Spleen (tissue), 11 donors: ENCODE results near the gene PRRG2. TPM values are rescaled to one million over a fixed set of nuclear protein-coding genes. Genes with fewer than 3 reads are reported as not detected.

Source experiments
- DNase-seq: peaks from one replicate; pipeline ENCODE4 v3.0.0-alpha.2; 2020
- H3K27ac ChIP-seq, 8 donors: fragments of 200-600 bp; sonication (generic) in 7 of 8; 1 replicate in 4 of 8; 2 replicates in 4 of 8; pipeline versions ENCODE4 v1.5.0 to v1.8.0; 2016 to 2021; ENCODE audit warnings: inconsistent platforms in 4 of 8, mild to moderate bottlenecking in 4 of 8, moderate library complexity in 1 of 8
- H3K27me3 ChIP-seq, 7 donors: fragments of 200-600 bp; sonication (generic) in 6 of 7; replicated peaks in 1 of 7; 1 replicate in 4 of 7; 2 replicates in 3 of 7; pipeline versions ENCODE4 v1.5.0 to v1.8.0; 2016 to 2021; ENCODE audit warnings: inconsistent platforms in 3 of 7, mild to moderate bottlenecking in 1 of 7
- H3K36me3 ChIP-seq, 6 donors: fragments of 200-600 bp; sonication (generic) in 5 of 6; 1 replicate in 4 of 6; 2 replicates in 2 of 6; pipeline versions ENCODE4 v1.5.0 to v1.8.0; 2016 to 2021; ENCODE audit warnings: inconsistent platforms in 2 of 6
- H3K4me1 ChIP-seq, 6 donors: fragments of 200-600 bp; sonication (generic) in 5 of 6; 1 replicate in 3 of 6; 2 replicates in 3 of 6; pipeline versions ENCODE4 v1.5.0 to v1.8.0; 2016 to 2021; ENCODE audit warnings: inconsistent platforms in 3 of 6
- H3K4me3 ChIP-seq, 8 donors: fragments of 200-600 bp; sonication (generic) in 7 of 8; 1 replicate in 4 of 8; 2 replicates in 4 of 8; pipeline versions ENCODE4 v1.5.0 to v1.8.0; 2016 to 2021; ENCODE audit warnings: inconsistent platforms in 4 of 8, mild to moderate bottlenecking in 4 of 8, moderate library complexity in 2 of 8
- H3K9me3 ChIP-seq, 8 donors: fragments of 200-600 bp; sonication (generic) in 7 of 8; 1 replicate in 4 of 8; 2 replicates in 4 of 8; pipeline versions ENCODE4 v1.5.0 to v1.8.0; 2016 to 2021; ENCODE audit warnings: inconsistent platforms in 4 of 8
- POLR2A ChIP-seq, 3 donors: fragments of 450-650 bp; IDR thresholded peaks; one replicate each; pipeline ENCODE4 v1.5.1; 2017; ENCODE audit warnings: antibody characterized with exemption in 3 of 3, mild to moderate bottlenecking in 1 of 3
- POLR2AphosphoS5 ChIP-seq, 3 donors: sonication (generic); formaldehyde crosslinking; IDR thresholded peaks; one replicate each; pipeline ENCODE4 v1.5.1; 2017; ENCODE audit warnings: antibody characterized with exemption in 3 of 3
- WGBS, 5 donors: extraction: QIAGEN DNeasy Blood & Tissue Kit in 3 of 5; methylation state at CpG; one replicate each; pipeline versions ENCODE4 v1.1.5 to v1.1.7; 2013 to 2018; 5-methylcytosine and 5-hydroxymethylcytosine counted together
- intact Hi-C: fragments of 100-400 bp; cut with DNase I; formaldehyde crosslinking; loops from one replicate; pipeline ENCODE4 v1.15.0; 2023; ENCODE audit warnings: low total_unique reads
- polyA plus RNA-seq, 3 donors: library from polyadenylated mRNA; stranded (reverse); fragments of 200-250 nt; gene quantifications; one replicate each; pipeline ENCODE4 v1.2.1, GENCODE V29; 2013
- total RNA-seq, 7 donors: library from RNA; depleted of rRNA in 3 of 7; stranded (reverse); fragments of >200 nt in 3 of 7; fragmentation: NEBNext Ultra II Directional in 4 of 7; extraction: Animal tissue kit (Norgen Biotek cat#: 25700) in 4 of 7; gene quantifications; one replicate each; pipeline versions ENCODE4 v1.1.0 to v1.2.1, GENCODE V29; 2016 to 2021
- TF ChIP-seq, protein P1 (sequence below), 11 experiments: fragments of 200-600 bp in 7 of 11; fragments of 450-650 bp in 4 of 11; sonication (generic) in 4 of 11; IDR thresholded peaks in 8 of 11; conservative IDR thresholded peaks in 3 of 11; 1 replicate in 7 of 11; 2 replicates in 4 of 11; pipeline versions ENCODE4 v1.4.0 to v1.8.0; 2016 to 2021; ENCODE audit warnings: antibody characterized with exemption in 11 of 11, inconsistent platforms in 4 of 11, mild to moderate bottlenecking in 1 of 11
- donor health status: healthy with polysubstance abuse.
- donor health status: DM: no; HTN: no; CAD: no; lungs with moderate emphysema.
- donor health status: DM: no; HTN: no; CAD: no.
- donor health status: Bipolar disorder and iron deficiency.
- donor health status: healthy.
- donor health status: DM: no; HTN: no; CAD: no.
- donor health status: DM: yes; HTN: yes; CAD: no.

Gene PRRG2
- total and polyA plus RNA-seq, 10 donors = 0.37 to 7.9 (median 1.3) TPM

GRCh38 chr19:49554701-49555181 is 26.4 kb upstream of the PRRG2 start:
- no peaks in the 10 kb centered on the region for H3K27me3 ChIP-seq
- H3K36me3 ChIP-seq = peaks cover 0 to 84% (median 43%) of the 10 kb centered on the region in 6 donors
- no peaks in the 10 kb centered on the region for H3K9me3 ChIP-seq
- intact Hi-C loops = no loop called here
- TF ChIP-seq POLR2A (IDR thresholded peaks at IDR 0.05) (no peak), POLR2AphosphoS5 (IDR thresholded peaks at IDR 0.05) (peak; percentile 60 to 82 (median 80))
- TF ChIP-seq, protein P1, sequence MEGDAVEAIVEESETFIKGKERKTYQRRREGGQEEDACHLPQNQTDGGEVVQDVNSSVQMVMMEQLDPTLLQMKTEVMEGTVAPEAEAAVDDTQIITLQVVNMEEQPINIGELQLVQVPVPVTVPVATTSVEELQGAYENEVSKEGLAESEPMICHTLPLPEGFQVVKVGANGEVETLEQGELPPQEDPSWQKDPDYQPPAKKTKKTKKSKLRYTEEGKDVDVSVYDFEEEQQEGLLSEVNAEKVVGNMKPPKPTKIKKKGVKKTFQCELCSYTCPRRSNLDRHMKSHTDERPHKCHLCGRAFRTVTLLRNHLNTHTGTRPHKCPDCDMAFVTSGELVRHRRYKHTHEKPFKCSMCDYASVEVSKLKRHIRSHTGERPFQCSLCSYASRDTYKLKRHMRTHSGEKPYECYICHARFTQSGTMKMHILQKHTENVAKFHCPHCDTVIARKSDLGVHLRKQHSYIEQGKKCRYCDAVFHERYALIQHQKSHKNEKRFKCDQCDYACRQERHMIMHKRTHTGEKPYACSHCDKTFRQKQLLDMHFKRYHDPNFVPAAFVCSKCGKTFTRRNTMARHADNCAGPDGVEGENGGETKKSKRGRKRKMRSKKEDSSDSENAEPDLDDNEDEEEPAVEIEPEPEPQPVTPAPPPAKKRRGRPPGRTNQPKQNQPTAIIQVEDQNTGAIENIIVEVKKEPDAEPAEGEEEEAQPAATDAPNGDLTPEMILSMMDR (IDR thresholded peaks at IDR 0.05 in 8 of 11, conservative IDR thresholded peaks at IDR 0.05 in 3 of 11) = no peak
- DNase-seq = peak; percentile 85
- H3K4me3 ChIP-seq = no peak overlapping the region
- H3K4me1 ChIP-seq = peaks cover 16 to 89% (median 46%) of the 10 kb centered on the region in 6 donors
- 25 to 42% (median 37%) methylated on average over 17 of the region's 17 CpGs for WGBS, 5 donors
- peak overlapping the region; percentile 58 to 86 (median 74) for H3K27ac ChIP-seq

DNA sequence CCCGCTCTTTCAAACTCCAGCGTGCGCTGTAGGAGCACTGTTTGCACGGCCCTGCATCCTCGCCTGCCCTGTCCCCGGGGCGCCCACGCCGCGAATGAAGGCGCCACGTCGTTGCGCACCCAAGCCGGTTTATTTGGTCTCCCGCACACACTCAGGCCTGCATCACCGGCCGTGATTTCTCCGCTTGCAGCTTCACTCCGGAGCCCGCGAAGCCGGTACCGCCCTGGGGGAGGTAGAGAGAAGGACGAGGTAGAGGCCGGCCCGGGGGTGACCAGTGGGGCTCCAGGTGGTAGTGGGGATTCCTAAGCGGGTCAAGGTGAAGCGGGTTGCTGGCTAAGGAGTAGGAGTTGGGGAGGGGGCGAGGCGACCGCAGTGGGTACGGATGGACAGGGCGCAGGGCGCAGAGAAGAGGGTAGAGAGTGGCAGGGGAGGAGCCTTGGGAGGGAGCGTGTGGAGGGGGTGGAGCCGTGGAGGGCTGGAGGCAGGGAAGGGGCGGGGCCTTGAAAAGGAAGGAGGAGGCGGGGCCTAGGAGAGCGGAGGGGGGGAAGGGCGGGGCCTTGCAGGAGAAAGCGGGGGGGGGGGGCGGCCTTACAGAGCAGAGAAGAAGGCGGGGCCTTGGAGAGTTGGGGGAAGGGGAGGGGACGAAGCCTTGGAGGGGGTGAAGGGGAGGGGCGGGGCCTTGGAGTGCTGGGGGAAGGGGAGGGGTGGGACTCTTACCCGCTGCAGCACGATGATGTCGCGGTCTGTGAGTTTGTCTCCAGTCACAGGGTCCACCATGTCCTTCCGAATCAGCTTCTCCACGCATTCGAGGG is 25.3 kb upstream of the PRRG2 start:
- TF ChIP-seq POLR2AphosphoS5 (IDR thresholded peaks at IDR 0.05) (peak in 2 of 3 donors; percentile 20 to 56), POLR2A (IDR thresholded peaks at IDR 0.05) (no peak)
- TF ChIP-seq, protein P1 (IDR thresholded peaks at IDR 0.05 in 8 of 11, conservative IDR thresholded peaks at IDR 0.05 in 3 of 11) = no peak
- intact Hi-C loops = no loop called here
- H3K27me3 ChIP-seq = no peaks in the 10 kb centered on the region
- peak overlapping the region in 1 of 8 donors; percentile 5 for H3K4me3 ChIP-seq
- H3K4me1 ChIP-seq = peaks cover 16 to 95% (median 56%) of the 10 kb centered on the region in 6 donors
- WGBS, 5 donors = 83 to 92% (median 89%) methylated on average over 45 to 52 of the region's 53 CpGs
- H3K9me3 ChIP-seq = no peaks in the 10 kb centered on the region
- H3K27ac ChIP-seq = peak overlapping the region in 7 of 8 donors; percentile 32 to 86 (median 76)
- peaks cover 0 to 84% (median 46%) of the 10 kb centered on the region in 6 donors for H3K36me3 ChIP-seq
- DNase-seq = peak; percentile 84

DNA sequence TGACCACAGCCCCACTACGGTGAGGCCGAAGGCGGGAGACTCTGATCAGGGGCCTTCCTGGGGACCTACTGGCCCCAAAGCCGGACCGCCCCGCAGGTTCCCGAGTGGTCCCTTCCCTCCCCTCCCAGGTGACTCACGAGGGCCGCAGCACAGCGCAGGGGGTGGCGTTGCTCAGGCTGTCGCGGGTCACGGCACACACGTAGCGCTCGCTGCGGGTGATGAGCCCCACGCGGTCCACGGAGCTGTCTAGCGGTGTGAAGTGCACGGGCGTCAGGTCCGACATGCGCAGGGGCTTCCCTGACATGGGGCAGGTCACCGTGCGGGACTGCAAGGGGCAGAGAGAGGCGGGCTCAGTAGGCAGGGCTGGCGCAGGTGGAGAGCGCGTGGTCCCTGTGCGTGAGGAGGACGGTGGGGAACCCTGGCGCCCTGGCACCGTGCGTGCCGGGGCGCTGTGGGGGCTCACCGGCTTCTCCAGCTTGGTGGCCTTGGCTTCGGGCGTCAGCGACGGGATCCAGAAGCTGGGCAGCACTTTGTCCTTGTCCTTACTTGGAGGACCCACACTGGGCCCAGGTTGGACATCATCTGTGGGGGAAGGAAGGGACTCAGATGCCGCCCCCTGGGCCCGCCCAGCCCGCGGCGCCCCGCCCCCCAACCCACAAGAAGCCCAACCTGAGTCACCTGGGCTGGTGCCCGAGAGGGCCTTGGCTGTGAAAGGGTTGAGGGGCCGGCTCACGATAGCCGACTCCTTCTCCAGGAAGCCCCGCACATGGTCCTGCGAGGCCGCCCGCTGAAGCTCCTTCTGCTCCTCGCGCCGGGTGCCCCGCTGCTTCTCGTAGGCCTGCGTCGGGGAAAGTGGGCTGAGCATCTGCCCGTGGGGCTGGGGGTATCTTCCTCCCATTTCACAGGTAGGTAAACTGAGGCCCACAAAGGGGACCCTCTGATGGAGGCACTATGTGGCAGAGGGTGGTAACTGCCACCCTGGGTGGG is 24.4 kb upstream of the PRRG2 start:
- DNase-seq = no peak
- H3K4me3 ChIP-seq = peak overlapping the region in 1 of 8 donors; percentile 5
- H3K9me3 ChIP-seq = no peaks in the 10 kb centered on the region
- WGBS, 5 donors = 91 to 94% (median 92%) methylated on average over 45 to 66 of the region's 66 CpGs
- TF ChIP-seq POLR2A (IDR thresholded peaks at IDR 0.05) (no peak), POLR2AphosphoS5 (IDR thresholded peaks at IDR 0.05) (peak; percentile 26 to 68 (median 38))
- H3K36me3 ChIP-seq = peaks cover 0 to 79% (median 46%) of the 10 kb centered on the region in 6 donors
- peak overlapping the region in 6 of 8 donors; percentile 9 to 76 (median 50) for H3K27ac ChIP-seq
- no peaks in the 10 kb centered on the region for H3K27me3 ChIP-seq
- intact Hi-C loops = no loop called here
- H3K4me1 ChIP-seq = peaks cover 19 to 95% (median 64%) of the 10 kb centered on the region in 6 donors

GRCh38 chr19:49557641-49558325 is 23.3 kb upstream of the PRRG2 start:
- intact Hi-C loops = no loop called here
- peaks cover 0 to 86% (median 46%) of the 10 kb centered on the region in 6 donors for H3K36me3 ChIP-seq
- H3K27me3 ChIP-seq = no peaks in the 10 kb centered on the region
- H3K4me1 ChIP-seq = peaks cover 28 to 95% (median 64%) of the 10 kb centered on the region in 6 donors
- peak overlapping the region in 1 of 8 donors; percentile 32 for H3K4me3 ChIP-seq
- no peak for DNase-seq
- 85 to 93% (median 92%) methylated on average over 18 of the region's 18 CpGs for WGBS, 5 donors
- peak overlapping the region in 3 of 8 donors; percentile 66 to 76 (median 76) for H3K27ac ChIP-seq
- TF ChIP-seq POLR2AphosphoS5 (IDR thresholded peaks at IDR 0.05) = peak in 2 of 3 donors; percentile 19 to 39
- TF ChIP-seq, protein P1 (IDR thresholded peaks at IDR 0.05 in 8 of 11, conservative IDR thresholded peaks at IDR 0.05 in 3 of 11) = no peak
- H3K9me3 ChIP-seq = no peaks in the 10 kb centered on the region
